Loucy (cell line): ENCODE results near the gene CRY2.

ENCODE experiments used
- H2AFZ ChIP-seq: fragments of 200-600 bp; sonication (generic); 2 replicates; pipeline ENCODE4 v1.6.0; 2016; ENCODE audit warnings: antibody characterized with exemption, mild to moderate bottlenecking, low read length, moderate library complexity
- H3F3A ChIP-seq: fragments of 200-600 bp; 2 replicates; pipeline ENCODE4 v1.6.0; 2016; ENCODE audit warnings: antibody characterized with exemption, low read depth, mild to moderate bottlenecking
- H3K27me3 ChIP-seq: fragments of 200-600 bp; sonication (generic); 2 replicates; pipeline ENCODE4 v1.6.1; 2014; ENCODE audit warnings: low read length, mild to moderate bottlenecking; ENCODE audit not compliant: insufficient read depth, poor library complexity, severe bottlenecking
- H3K36me3 ChIP-seq: fragments of 200-600 bp; sonication (generic); 2 replicates; pipeline ENCODE4 v1.6.1; 2016; ENCODE audit warnings: low read length; ENCODE audit not compliant: insufficient read depth
- H3K4me1 ChIP-seq: fragments of 200-600 bp; sonication (generic); 2 replicates; pipeline ENCODE4 v1.5.1; 2014; ENCODE audit warnings: low read length, mild to moderate bottlenecking; ENCODE audit not compliant: insufficient read depth, poor library complexity, severe bottlenecking
- H3K4me2 ChIP-seq: fragments of 200-600 bp; sonication (generic); 2 replicates; pipeline ENCODE4 v1.6.0; 2014; ENCODE audit warnings: antibody characterized with exemption, low read length, low read depth, mild to moderate bottlenecking; ENCODE audit not compliant: poor library complexity, severe bottlenecking
- H3K4me3 ChIP-seq: fragments of 200-600 bp; sonication (generic); 2 replicates; pipeline ENCODE4 v1.5.1; 2014; ENCODE audit warnings: low read length, mild to moderate bottlenecking, mixed read lengths; ENCODE audit not compliant: poor library complexity, severe bottlenecking
- H3K79me2 ChIP-seq: fragments of 200-600 bp; sonication (generic); 2 replicates; pipeline ENCODE4 v1.6.1; 2014; ENCODE audit warnings: low read length; ENCODE audit not compliant: insufficient read depth
- H3K9ac ChIP-seq: fragments of 200-600 bp; sonication (generic); 2 replicates; pipeline ENCODE4 v1.6.0; 2014; ENCODE audit warnings: mild to moderate bottlenecking, low read depth, low read length, moderate library complexity; ENCODE audit not compliant: poor library complexity, severe bottlenecking
- H3K9me2 ChIP-seq: fragments of 200-600 bp; sonication (generic); replicated peaks from 2 replicates; pipeline ENCODE4 v1.6.1; 2016; ENCODE audit warnings: low read depth, low read length, mixed read lengths
- H3K9me3 ChIP-seq: fragments of 200-600 bp; sonication (generic); 2 replicates; pipeline ENCODE4 v1.6.1; 2014; ENCODE audit warnings: mild to moderate bottlenecking, antibody characterized with exemption, low read length, low read depth; ENCODE audit not compliant: insufficient read depth
- H4K20me1 ChIP-seq: fragments of 200-600 bp; sonication (generic); 2 replicates; pipeline ENCODE4 v1.6.0; 2014; ENCODE audit warnings: antibody characterized with exemption, low read length, mild to moderate bottlenecking; ENCODE audit not compliant: insufficient read depth, poor library complexity, severe bottlenecking
- CTCF ChIP-seq: fragments of 200-600 bp; sonication (generic); conservative IDR thresholded peaks from 2 replicates; pipeline ENCODE4 v1.5.1; 2014; ENCODE audit warnings: mild to moderate bottlenecking, antibody characterized with exemption, low read length
- EZH2phosphoT487 ChIP-seq: fragments of 200-600 bp; IDR thresholded peaks from 2 replicates; pipeline ENCODE4 v1.6.1; 2018; ENCODE audit warnings: antibody characterized with exemption, mild to moderate bottlenecking, moderate library complexity, borderline replicate concordance

The CRY2 gene

GRCh38 chr11:45924036-45924915 lies 77.0 kb downstream of the CRY2 start:
- Histone ChIP-seq H3K4me2 (no peak overlapping the region), H2AFZ (no peak overlapping the region), H3K9me3 (no peaks in the 10 kb centered on the region), H3K4me1 (peaks cover 20% of the 10 kb centered on the region), H4K20me1 (no peaks in the 10 kb centered on the region), H3F3A (no peaks in the 10 kb centered on the region), H3K9me2 (no peaks in the 10 kb centered on the region), H3K36me3 (no peaks in the 10 kb centered on the region), H3K4me3 (no peak overlapping the region), H3K79me2 (no peaks in the 10 kb centered on the region), H3K9ac (no peak overlapping the region), H3K27me3 (no peaks in the 10 kb centered on the region)
- TF ChIP-seq EZH2phosphoT487, result no peak
- no peak for TF ChIP-seq CTCF

- Histone ChIP-seq H3K4me3 (no peak overlapping the region), H3K4me1 (peaks cover 13% of the 10 kb centered on the region), H3K9ac (no peak overlapping the region), H4K20me1 (no peaks in the 10 kb centered on the region), H3K79me2 (no peaks in the 10 kb centered on the region), H3K27me3 (no peaks in the 10 kb centered on the region), H3K36me3 (no peaks in the 10 kb centered on the region), H3K9me2 (no peaks in the 10 kb centered on the region), H2AFZ (no peak overlapping the region), H3K4me2 (no peak overlapping the region), H3K9me3 (no peaks in the 10 kb centered on the region), H3F3A (no peaks in the 10 kb centered on the region)
- TF ChIP-seq EZH2phosphoT487 (no peak), CTCF (no peak)
These were observed 77.7 kb downstream of the CRY2 start for GRCh38 chr11:45924927-45925326.

- no peaks in the 10 kb centered on the region for H3K36me3 ChIP-seq
- H3K27me3 ChIP-seq, result no peaks in the 10 kb centered on the region
These were observed 78.3 kb downstream of the CRY2 start for GRCh38 chr11:45925550-45925949.

More at GRCh38 chr11:45925550-45925949, 78.3 kb downstream of the CRY2 start:
- Histone ChIP-seq H3K79me2 (no peaks in the 10 kb centered on the region), H2AFZ (no peak overlapping the region), H3K9ac (no peak overlapping the region), H3K4me1 (peaks cover 10% of the 10 kb centered on the region), H3F3A (no peaks in the 10 kb centered on the region), H3K4me2 (no peak overlapping the region), H3K4me3 (no peak overlapping the region), H4K20me1 (no peaks in the 10 kb centered on the region), H3K9me2 (no peaks in the 10 kb centered on the region), H3K9me3 (no peaks in the 10 kb centered on the region)
- no peak for TF ChIP-seq EZH2phosphoT487
- no peak for TF ChIP-seq CTCF
